Stomach (tissue), 4 donors: ENCODE data around the gene COG3.

Experiments
- CTCF ChIP-seq, 7 experiments: fragments of 450-650 bp in 4 of 7; fragments of 200-600 bp in 3 of 7; sonication (generic) in 3 of 7; IDR thresholded peaks; one replicate each; pipeline ENCODE4 v1.5.1; 2016 to 2019; ENCODE audit warnings: antibody characterized with exemption in 7 of 7, control low read depth in 2 of 7, mild to moderate bottlenecking in 1 of 7
- EP300 ChIP-seq: sonication (generic); formaldehyde crosslinking; IDR thresholded peaks from one replicate; pipeline ENCODE4 v1.6.1; 2017; ENCODE audit warnings: antibody characterized with exemption
- POLR2A ChIP-seq, 4 donors: fragments of 450-650 bp; IDR thresholded peaks; one replicate each; pipeline ENCODE4 v1.6.1; 2016; ENCODE audit warnings: antibody characterized with exemption in 4 of 4, control low read depth in 2 of 4, mild to moderate bottlenecking in 1 of 4, moderate library complexity in 1 of 4
- POLR2AphosphoS5 ChIP-seq, 3 donors: sonication (generic); formaldehyde crosslinking; IDR thresholded peaks; one replicate each; pipeline ENCODE4 v1.6.1; 2016; ENCODE audit warnings: antibody characterized with exemption in 3 of 3

DNA sequence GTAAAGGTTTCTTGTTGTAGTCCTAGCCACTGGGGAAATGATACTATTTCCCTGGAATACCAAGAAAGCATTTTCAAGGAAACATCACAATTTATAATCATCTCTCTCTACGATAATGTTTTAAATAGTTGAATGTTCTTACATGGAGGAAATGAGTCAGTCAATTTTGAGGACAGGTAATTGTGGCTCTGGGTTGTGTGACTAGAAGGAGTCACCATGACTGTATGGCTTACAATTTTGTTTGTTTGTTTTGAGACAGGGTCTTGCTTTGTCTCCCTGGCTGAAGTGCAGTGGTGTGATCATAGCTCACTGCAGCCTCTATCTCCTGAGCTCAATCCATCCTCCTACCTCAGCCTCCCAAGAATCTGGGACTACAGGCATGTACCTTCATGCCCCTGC is 47.4 kb downstream of the COG3 start:
- TF ChIP-seq CTCF (IDR thresholded peaks at IDR 0.05) (no peak), EP300 (no peak), POLR2AphosphoS5 (IDR thresholded peaks at IDR 0.05) (no peak), POLR2A (IDR thresholded peaks at IDR 0.05) (no peak)
